CD4-positive, alpha-beta T cell treated with Interleukin-15 for 4 hours (primary cell): ENCODE measurements around the gene FRK.
"Not testable (repeated sequence)": the region's sequence is repeated elsewhere in the genome, so short reads cannot be mapped to it uniquely, and the experiment has no call there.

ENCODE experiments used
- DNase-seq: peaks from one replicate; pipeline ENCODE4 v3.0.0-alpha.2; 2020; ENCODE audit warnings: low spot score

Gene FRK

GRCh38 chr6:116004841-116005815, 55.6 kb downstream of the FRK start:
- DNase-seq: no peak

- no peak for DNase-seq
These were observed 57.0 kb downstream of the FRK start for GRCh38 chr6:116003668-116004067.

- no peak for DNase-seq
These were observed 57.9 kb downstream of the FRK start for GRCh38 chr6:116002756-116003155.

GRCh38 chr6:115999235-115999634, 61.5 kb downstream of the FRK start:
- DNase-seq: no peak

GRCh38 chr6:115997990-115998585, 62.6 kb downstream of the FRK start:
- no peak for DNase-seq

- DNase-seq: no peak
These were observed 74.7 kb downstream of the FRK start for GRCh38 chr6:115986026-115986425.

- DNase-seq: no peak
These were observed 75.9 kb downstream of the FRK start for GRCh38 chr6:115984809-115985208.

- DNase-seq: no peak
These were observed 76.7 kb downstream of the FRK start for GRCh38 chr6:115983998-115984397.

- DNase-seq: no peak
These were observed 78.2 kb downstream of the FRK start for GRCh38 chr6:115982453-115982852.

- DNase-seq: no peak
These were observed 83.5 kb downstream of the FRK start for GRCh38 chr6:115977220-115977619.

- DNase-seq: no peak
These were observed 84.3 kb downstream of the FRK start for GRCh38 chr6:115976321-115976870.

GRCh38 chr6:115972679-115973078, 88.0 kb downstream of the FRK start:
- no peak for DNase-seq

GRCh38 chr6:115971785-115972184, 88.9 kb downstream of the FRK start:
- DNase-seq: no peak

GRCh38 chr6:115969930-115970273, 90.8 kb downstream of the FRK start:
- DNase-seq: no peak

- DNase-seq: no peak
These were observed 91.3 kb downstream of the FRK start for GRCh38 chr6:115969207-115969929.

- DNase-seq: not testable (repeated sequence)
These were observed 100.4 kb downstream of the FRK start for GRCh38 chr6:115960286-115960685.

GRCh38 chr6:115958958-115959357, 101.7 kb downstream of the FRK start:
- no peak for DNase-seq

GRCh38 chr6:115954740-115955139, 106.0 kb downstream of the FRK start:
- no peak for DNase-seq

- DNase-seq: no peak
These were observed 111.9 kb downstream of the FRK start for GRCh38 chr6:115948751-115949150.

GRCh38 chr6:115947966-115948541, 112.6 kb downstream of the FRK start:
- DNase-seq: no peak

GRCh38 chr6:115945812-115946211, 114.9 kb downstream of the FRK start:
- no peak for DNase-seq

- DNase-seq: no peak
These were observed 115.4 kb downstream of the FRK start for GRCh38 chr6:115945306-115945705.
